ENCODE measurements around the gene RPL3.

The RPL3 gene

DNA sequence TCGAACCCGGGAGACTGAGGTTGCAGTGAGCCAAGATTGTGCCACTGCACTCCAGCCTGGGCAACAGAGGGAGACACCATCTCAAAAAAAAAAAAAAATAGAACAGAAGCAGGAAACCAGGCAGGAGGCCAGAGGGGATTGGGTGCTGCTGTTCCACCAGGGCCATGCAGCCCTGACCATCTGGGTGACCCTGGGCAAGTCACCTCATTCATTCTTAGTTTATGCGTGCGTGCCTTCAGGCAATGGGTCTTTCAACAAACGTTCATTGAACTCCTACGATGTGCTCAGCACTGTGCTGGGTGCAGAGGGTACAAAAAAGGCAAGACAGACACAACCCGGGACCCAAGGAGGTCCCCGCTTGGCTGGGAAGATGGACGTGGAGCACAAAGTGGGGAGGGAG lies 18.3 kb downstream of the RPL3 start:
- no peak overlapping the region for H3K4me3 ChIP-seq (ENCODE audit: low read depth, low read length)

DNA sequence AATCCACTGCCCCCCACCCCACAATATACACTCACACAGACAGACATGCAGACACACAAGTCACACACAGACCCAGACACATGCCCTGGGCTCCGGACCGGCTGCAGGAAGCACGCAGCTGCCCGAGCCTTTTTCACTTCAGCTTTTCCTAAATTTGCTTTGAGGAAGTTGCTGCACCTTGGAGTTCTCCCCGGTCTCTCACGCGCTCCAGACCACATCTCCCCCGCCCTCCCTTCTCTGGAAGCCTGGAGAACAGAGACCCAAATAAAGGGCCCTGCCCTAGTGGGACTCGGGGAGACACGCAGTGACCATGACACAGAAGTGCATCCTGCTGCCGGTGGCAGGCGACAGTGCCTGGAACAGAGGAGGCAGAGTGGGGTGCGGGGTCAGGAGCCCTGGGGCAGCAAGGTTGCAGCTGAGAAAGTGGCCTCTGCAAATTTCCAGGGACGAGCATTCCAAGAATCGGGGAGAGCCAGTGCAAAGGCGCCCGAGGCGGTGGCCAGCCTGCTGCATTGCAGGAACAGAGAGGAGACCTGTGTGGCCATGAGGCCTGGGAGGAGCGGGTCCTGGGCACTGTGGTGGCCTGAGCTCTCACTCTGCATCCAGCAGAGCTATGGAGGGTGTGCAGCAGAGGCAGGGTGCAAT lies 19.1 kb downstream of the RPL3 start:
- no peak overlapping the region for H3K4me3 ChIP-seq (ENCODE audit: low read depth, low read length)

DNA sequence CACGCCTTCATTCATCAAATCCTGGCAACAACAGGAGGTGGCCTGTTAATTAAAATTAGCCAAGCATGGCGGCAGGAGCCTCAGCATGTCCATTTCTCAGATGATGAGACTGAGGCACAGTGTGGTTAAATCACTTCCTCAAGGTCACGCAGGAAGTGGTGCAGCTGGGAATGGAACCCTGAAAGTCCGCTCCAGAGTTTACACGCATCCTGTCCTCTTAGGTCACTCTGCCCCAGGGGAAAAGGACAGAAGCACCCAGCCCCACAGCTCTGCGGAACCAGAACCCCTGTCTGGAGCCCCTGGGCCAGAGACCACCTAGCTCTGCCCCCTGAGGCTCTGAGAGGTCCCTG lies 19.6 kb downstream of the RPL3 start:
- no peak overlapping the region for H3K4me3 ChIP-seq (ENCODE audit: low read depth, low read length)

GRCh38 chr22:39298241-39298987 lies 21.0 kb downstream of the RPL3 start:
- no peak overlapping the region for H3K4me3 ChIP-seq (ENCODE audit: low read depth, low read length)

DNA sequence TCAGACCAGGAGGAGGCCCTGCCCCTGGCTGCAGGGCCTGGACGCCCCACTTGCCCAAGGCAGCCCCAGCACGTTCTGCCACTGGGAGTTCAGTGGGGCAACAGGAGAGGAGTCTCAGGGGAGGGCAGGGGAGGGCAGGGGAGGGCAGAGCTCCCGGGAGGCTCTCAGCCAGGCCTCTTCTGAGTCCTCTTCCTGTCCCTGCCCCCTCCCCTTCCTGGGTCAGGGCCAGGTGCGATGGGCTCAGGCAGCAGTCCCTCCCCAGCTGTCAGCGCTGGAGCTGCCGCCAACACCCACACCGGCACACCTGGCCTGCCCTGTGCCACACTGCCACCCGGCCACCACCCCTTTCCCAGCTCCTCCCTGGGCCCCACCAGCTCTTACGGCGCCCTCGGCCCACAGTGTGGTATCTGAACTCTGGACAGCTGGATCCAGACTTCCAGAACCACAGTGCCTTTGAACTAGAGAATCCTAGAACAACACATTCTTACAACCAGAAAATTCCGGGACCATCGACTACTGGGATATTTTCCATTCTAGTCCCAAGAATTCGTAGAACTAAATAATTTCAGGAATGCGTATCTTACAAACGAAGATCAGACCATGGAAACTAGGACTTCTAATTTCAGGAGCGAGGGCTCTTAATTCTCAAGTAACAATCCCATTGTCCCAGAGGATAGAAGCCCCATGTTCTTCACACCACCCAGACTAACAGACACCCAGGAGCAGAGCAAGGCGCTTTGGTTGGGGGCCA lies 21.8 kb downstream of the RPL3 start:
- H3K4me3 ChIP-seq (ENCODE audit: low read depth, low read length) = no peak overlapping the region

- H3K4me3 ChIP-seq (ENCODE audit: low read depth, low read length) = no peak overlapping the region
Measured at GRCh38 chr22:39296981-39297489, 22.4 kb downstream of the RPL3 start.

DNA sequence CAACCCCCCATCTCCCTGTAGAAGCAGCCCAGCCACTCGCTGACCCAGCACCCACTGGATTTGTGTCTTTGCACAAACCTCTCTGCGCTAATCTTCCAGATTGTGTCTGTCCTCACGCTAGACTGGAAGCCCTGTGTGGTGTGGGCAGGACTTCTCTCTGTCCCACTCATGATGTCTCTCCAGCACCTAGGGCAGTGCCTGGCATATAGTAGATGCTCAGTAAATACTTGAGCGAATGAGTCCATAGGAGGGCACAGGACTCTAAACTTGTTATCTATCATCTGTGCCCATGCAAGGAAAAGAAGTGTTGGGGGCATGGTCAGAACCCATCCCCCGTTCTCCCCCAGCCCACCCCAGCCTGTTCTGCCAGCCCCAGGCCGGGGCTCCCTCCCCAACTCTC lies 22.9 kb downstream of the RPL3 start:
- no peak overlapping the region for H3K4me3 ChIP-seq (ENCODE audit: low read depth, low read length)

GRCh38 chr22:39294571-39295468 lies 24.6 kb downstream of the RPL3 start:
- H3K4me3 ChIP-seq (ENCODE audit: low read depth, low read length) = no peak overlapping the region

DNA sequence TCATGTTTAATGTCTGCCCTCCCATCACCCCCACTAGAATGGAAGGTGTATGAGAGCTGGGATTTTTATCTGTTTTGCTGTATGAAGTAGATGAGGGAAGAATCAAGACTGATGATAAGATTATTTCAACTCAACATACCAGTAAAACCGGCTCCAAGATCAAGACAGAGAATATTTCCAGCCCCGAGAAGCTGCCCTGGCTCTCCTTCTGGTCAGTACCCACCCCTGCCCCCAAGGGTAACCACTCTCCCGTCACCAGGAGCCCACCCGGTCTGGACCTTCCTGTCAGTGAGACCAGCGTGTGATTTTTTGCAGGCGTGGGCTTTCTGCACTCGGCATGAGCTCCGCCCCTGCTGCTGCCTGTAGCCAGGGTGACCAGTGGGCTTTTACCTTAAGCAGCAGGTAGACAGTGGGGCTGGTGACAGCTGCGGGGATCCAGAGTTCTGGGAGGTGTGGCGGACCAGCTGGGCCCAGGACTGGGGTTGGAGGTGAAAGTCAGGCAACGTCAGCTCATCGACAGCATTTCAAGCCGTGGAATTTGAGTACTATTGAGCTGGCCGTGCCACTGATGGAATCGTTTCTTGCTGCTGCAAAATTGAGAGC lies 25.6 kb downstream of the RPL3 start:
- H3K4me3 ChIP-seq (ENCODE audit: low read depth, low read length) = no peak overlapping the region

DNA sequence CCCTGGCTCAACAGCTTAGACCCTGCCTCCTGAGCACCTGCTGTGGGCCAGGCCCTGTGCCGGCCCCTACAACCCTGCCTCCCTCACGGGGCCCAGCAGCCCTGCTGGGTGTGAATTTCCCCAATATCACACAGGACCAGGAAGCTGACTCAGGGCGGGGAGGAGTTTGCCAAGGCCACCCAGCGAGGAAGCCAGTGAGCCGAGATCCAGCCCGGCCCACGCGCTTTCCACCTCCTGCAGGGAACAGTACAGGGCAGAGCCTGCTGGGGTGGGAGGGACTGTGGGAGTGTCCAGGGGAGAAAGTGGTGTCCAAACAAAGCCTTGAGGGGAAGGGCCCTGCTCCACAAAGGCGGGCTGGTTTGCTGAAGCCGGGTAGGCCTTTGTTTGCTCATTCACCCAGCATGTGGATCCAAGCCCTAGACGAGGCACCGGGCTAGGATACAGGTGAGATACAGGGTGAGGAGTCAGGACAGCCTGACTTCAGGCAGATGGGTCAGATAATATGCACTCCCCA lies 26.8 kb downstream of the RPL3 start:
- H3K4me3 ChIP-seq (ENCODE audit: low read depth, low read length) = no peak overlapping the region

DNA sequence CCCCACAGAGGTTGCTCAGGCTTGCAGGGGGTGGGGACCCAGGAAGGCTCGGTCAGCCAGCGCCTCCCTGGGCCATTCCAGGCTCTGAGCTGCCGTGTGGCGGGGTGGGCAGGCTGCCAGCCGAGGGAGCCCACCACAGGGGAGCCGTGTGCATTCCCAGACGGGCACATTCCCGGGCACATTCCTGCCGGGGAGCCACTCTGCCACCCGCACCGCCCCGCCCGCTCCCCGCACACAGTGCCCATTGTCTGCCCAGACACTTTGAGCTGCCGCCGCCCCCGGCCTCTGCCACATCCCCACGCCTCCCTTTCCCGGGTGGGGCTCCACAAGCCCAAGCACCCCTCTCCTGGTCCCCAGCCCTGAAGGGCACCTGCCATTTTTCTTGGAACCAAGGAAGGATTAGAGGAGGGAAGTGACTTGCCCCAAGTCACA lies 27.4 kb downstream of the RPL3 start:
- H3K4me3 ChIP-seq (ENCODE audit: low read depth, low read length) = no peak overlapping the region

DNA sequence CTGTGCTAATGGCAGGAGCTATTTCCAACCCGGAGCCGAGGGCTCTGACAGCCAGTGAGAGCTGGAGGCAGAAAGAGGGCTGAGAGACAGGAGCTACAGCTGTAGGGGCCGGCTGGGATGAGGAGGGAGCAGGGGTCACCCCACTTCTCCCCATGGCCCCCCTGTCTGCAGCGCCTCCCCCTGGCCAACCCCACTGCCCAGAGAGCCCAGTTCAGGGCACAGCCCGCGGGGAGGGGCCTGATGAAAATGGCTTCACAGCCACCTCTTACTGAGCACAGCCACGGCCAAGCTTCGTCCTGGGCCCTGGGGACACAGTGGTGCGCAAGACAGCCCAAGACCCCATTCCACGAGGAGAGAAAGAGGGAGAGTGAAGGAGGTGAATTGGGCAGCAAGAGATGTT lies 27.9 kb downstream of the RPL3 start:
- H3K4me3 ChIP-seq (ENCODE audit: low read depth, low read length) = no peak overlapping the region

DNA sequence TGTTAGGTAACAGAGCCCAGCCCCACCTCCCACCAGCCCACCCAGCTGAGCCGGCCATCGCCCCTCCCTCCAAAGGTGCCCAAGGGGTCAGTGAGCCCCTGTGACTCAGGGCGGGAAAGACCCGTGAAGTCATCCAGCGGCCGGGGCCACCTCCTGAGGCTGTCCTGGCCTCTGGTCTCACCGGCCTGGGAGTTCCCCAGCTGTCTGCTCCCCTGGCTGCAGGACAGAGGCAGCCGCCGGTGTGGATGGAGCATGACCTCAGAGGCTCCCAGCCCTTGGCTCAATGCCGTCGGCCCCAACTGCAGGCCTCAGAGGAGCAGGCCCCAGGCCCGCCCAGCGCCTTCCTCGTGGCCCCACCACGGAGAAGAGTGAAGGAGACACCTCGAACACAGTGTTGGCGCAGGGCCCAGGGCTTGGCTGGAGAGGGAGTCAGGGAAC lies 28.7 kb downstream of the RPL3 start:
- no peak overlapping the region for H3K4me3 ChIP-seq (ENCODE audit: low read depth, low read length)

DNA sequence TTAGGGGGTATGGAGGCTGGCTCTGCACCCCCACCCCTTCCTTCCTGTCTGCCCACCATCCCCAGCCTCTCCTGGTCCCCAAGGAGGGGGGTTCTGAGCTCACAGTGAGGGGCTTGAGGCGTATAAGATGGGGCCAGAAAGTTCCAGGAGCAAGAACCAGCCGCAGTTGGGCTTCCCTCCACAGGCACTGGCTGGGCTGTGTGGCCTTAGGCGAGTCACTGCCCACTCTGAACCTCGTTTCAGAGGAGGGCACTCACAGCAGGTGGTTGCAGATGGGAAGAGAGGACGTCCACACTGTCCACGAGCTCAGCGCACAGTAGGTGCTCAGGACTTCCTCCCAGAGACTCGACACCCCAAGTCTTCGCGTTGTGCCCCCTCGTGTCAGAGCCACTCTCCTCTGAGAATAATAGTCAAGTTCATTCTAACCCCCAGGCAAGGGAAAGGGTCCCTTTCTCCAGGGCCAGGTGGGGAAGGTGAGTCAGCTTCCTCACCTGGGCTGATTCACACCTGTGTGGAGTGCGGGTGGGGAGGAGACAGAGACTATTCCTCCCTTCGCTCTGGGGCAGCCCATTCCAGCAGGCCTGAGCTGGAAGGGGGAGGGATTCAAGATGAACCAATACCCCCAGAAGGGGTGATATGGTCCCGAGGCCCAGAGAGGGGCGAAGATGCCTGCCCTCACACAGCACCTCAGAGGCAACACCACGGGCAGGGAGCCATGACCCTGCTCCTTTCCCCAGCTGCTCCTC lies 29.3 kb downstream of the RPL3 start:
- H3K4me3 ChIP-seq (ENCODE audit: low read depth, low read length) = no peak overlapping the region

GRCh38 chr22:39289533-39289932 lies 29.9 kb downstream of the RPL3 start:
- H3K4me3 ChIP-seq (ENCODE audit: low read depth, low read length) = no peak overlapping the region

DNA sequence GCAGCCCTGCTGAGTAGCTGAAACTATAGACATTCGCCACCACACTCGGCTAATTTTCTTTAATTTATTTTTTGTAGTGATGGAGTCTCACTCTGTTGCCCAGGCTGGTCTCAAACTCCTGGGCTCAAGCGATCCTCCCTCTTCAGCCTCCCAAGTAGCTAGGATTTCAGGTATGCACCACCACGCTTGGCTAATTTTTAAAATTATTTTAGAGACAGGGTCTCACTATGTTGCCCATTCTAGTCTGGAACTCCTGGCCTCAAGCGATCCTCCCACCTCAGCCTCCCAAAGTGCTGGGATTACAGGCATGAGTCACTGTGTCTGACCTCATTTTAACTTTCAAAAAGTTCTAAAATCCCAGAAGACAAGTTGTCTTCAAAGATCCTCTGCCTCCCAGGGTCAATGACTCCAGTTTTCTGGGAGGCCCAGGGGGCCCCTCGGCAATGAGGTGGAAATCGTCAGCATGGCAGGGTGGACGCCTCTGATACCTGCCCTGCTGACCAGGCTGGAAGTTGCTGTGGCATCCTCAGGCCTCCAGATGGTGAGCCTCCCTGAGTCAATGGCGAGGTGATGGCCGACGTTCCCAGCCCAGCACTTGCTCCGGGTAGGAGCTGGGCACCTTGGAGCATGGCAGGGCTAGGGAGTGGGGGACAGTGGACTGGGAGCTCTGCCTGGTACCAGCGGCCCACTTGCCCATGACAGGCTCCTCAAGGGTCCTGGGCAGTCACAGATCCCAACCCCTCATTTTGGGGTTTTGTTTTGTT lies 31.1 kb downstream of the RPL3 start:
- no peak overlapping the region for H3K4me3 ChIP-seq (ENCODE audit: low read depth, low read length)

DNA sequence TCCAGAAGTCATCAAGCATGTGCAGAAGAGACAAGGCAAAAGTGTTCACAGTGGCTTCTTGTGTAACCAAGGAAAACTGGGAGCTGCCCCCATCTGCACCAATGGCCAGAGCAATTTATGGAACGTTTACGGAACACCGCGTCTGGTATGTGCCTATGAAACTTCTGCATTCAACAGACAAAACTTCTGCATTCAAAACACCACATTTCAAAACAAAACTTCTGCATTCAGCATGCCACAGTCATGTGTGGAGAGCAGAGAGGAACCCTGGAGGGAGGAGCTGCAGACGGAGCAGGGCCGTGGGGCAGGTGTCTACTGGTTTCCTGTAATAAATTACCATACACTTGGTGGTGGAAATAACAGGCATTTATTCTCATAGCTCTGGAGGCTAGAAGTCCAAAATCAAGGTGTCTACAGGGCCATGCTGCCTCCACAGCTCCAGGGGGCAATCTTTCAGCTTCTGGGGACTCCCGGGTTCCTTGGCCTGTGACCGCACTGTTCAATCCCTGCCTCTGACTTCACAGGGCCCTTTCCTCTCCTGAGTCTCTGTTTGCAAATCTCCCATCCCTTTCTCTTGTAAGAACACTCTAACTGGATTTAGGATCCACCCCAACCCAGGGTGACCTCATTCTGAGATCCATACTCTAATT lies 32.2 kb downstream of the RPL3 start:
- no peak overlapping the region for H3K4me3 ChIP-seq (ENCODE audit: low read depth, low read length)

GRCh38 chr22:39284983-39285382 lies 34.4 kb downstream of the RPL3 start:
- H3K4me3 ChIP-seq (ENCODE audit: low read depth, low read length) = no peak overlapping the region
